HepG2 (cell line): ENCODE measurements around the gene CPXM1. TPM values are rescaled to one million over a fixed set of nuclear protein-coding genes. Genes with fewer than 3 reads are reported as not detected.
A peak's percentile ranks its signal among the peaks of the same experiment; 100 is the strongest.

ENCODE experiments used
- ATF4 ChIP-seq, 2 experiments: fragments of 450-650 bp in 1 of 2; sonication (generic) in 1 of 2; formaldehyde crosslinking; IDR thresholded peaks; 2 replicates each; pipeline versions ENCODE4 v1.5.0 to v1.8.0; 2020 to 2022; ENCODE audit warnings: mild to moderate bottlenecking in 1 of 2, missing genetic modification reagents in 1 of 2
- HNRNPL ChIP-seq: fragments of 200-400 bp; formaldehyde crosslinking; IDR thresholded peaks from 2 replicates; pipeline ENCODE4 v1.6.1; 2017; ENCODE audit warnings: mild to moderate bottlenecking, low read depth, low read length
- IRF9 ChIP-seq: sonication (generic); formaldehyde crosslinking; IDR thresholded peaks from 2 replicates; pipeline ENCODE4 v1.8.0; 2022; ENCODE audit warnings: missing genetic modification reagents, mild to moderate bottlenecking, borderline replicate concordance
- MIER3 ChIP-seq: IDR thresholded peaks from 2 replicates; pipeline ENCODE4 v1.6.1; 2016; ENCODE audit warnings: missing compliant biosample characterization, borderline replicate concordance
- MYPOP ChIP-seq: sonication (generic); formaldehyde crosslinking; IDR thresholded peaks from 2 replicates; pipeline ENCODE4 v1.8.1; 2023; ENCODE audit warnings: mild to moderate bottlenecking, moderate library complexity, missing genetic modification reagents
- NR2F6 ChIP-seq, 2 experiments: IDR thresholded peaks; 2 replicates each; pipeline ENCODE4 v1.6.1; 2016; ENCODE audit warnings: antibody characterized with exemption in 1 of 2, mild to moderate bottlenecking in 1 of 2
- NR3C1 ChIP-seq: sonication (generic); formaldehyde crosslinking; IDR thresholded peaks from 2 replicates; pipeline ENCODE4 v1.4.0; 2020; ENCODE audit warnings: missing genetic modification reagents
- RAD21 ChIP-seq: fragments of 450-650 bp; formaldehyde crosslinking; IDR thresholded peaks from 2 replicates; pipeline ENCODE4 v1.5.0; 2020; ENCODE audit warnings: mild to moderate bottlenecking
- RNF2 ChIP-seq: fragments of 450-650 bp; conservative IDR thresholded peaks from 2 replicates; pipeline ENCODE4 v1.6.1; 2016; ENCODE audit warnings: low read depth
- SNRNP70 ChIP-seq: fragments of 200-400 bp; formaldehyde crosslinking; IDR thresholded peaks from 2 replicates; pipeline ENCODE4 v1.6.1; 2017; ENCODE audit warnings: mild to moderate bottlenecking, low read depth, low read length, moderate library complexity
- SP2 ChIP-seq: sonication (generic); formaldehyde crosslinking; IDR thresholded peaks from 2 replicates; pipeline ENCODE4 v1.5.1; 2020; ENCODE audit warnings: mild to moderate bottlenecking, missing genetic modification reagents
- THYN1 ChIP-seq: sonication (generic); formaldehyde crosslinking; IDR thresholded peaks from 2 replicates; pipeline ENCODE4 v1.8.1; 2023; ENCODE audit warnings: low read depth, mild to moderate bottlenecking, moderate library complexity, missing genetic modification reagents, borderline replicate concordance
- TP53 ChIP-seq: sonication (generic); formaldehyde crosslinking; conservative IDR thresholded peaks from 2 replicates; pipeline ENCODE4 v1.4.0; 2020; ENCODE audit warnings: missing genetic modification reagents
- TSC22D2 ChIP-seq: sonication (generic); formaldehyde crosslinking; IDR thresholded peaks from 2 replicates; pipeline ENCODE4 v1.5.1; 2020; ENCODE audit warnings: missing genetic modification reagents, mild to moderate bottlenecking, borderline replicate concordance
- ZBTB4 ChIP-seq: sonication (generic); formaldehyde crosslinking; IDR thresholded peaks from 2 replicates; pipeline ENCODE4 v1.4.0; 2020; ENCODE audit warnings: missing genetic modification reagents, mild to moderate bottlenecking, borderline replicate concordance
- ZNF33B ChIP-seq: sonication (generic); formaldehyde crosslinking; IDR thresholded peaks from 2 replicates; pipeline ENCODE4 v1.5.1; 2020; ENCODE audit warnings: mild to moderate bottlenecking, missing genetic modification reagents
- ZNF577 ChIP-seq: sonication (generic); formaldehyde crosslinking; IDR thresholded peaks from 2 replicates; pipeline ENCODE4 v1.4.0; 2020; ENCODE audit warnings: mild to moderate bottlenecking, low read depth, missing genetic modification reagents, borderline replicate concordance
- ZNF724P ChIP-seq: sonication (generic); formaldehyde crosslinking; IDR thresholded peaks from 2 replicates; pipeline ENCODE4 v1.8.0; 2022; ENCODE audit warnings: missing genetic modification reagents, borderline replicate concordance
- ZNF770 ChIP-seq: sonication (generic); formaldehyde crosslinking; IDR thresholded peaks from 2 replicates; pipeline ENCODE4 v1.5.0; 2020; ENCODE audit warnings: mild to moderate bottlenecking, missing genetic modification reagents
- ZNF775 ChIP-seq: sonication (generic); formaldehyde crosslinking; IDR thresholded peaks from 2 replicates; pipeline ENCODE4 v1.4.0; 2020; ENCODE audit warnings: missing genetic modification reagents, mild to moderate bottlenecking, moderate library complexity, borderline replicate concordance
- ZNF879 ChIP-seq: sonication (generic); formaldehyde crosslinking; IDR thresholded peaks from 2 replicates; pipeline ENCODE4 v1.8.1; 2023; ENCODE audit warnings: missing genetic modification reagents
- polyA plus RNA-seq, 8 experiments: library from polyadenylated mRNA; depleted of rRNA in 3 of 8; stranded (reverse) in 7 of 8; unstranded in 1 of 8; fragments of >200 nt; fragmentation: Illumina TruSeq in 4 of 8; extraction: Trizol in 4 of 8; gene quantifications; 2 replicates each; pipeline versions ENCODE4 v1.2.1 to v1.2.3, GENCODE V29; 2011 to 2016; ENCODE audit warnings: low read depth in 4 of 8, missing spikeins in 1 of 8, mixed read lengths in 1 of 8; ENCODE audit not compliant: insufficient read depth in 1 of 8
- total RNA-seq, 5 experiments: library from RNA; depleted of rRNA; stranded (reverse); fragments of >200 nt; fragmentation: Illumina TruSeq; extraction: Trizol; gene quantifications; 2 replicates each; pipeline ENCODE4 v1.2.3, GENCODE V29; 2016; ENCODE audit warnings: low read depth in 1 of 5

Gene CPXM1
- total and polyA plus RNA-seq, 2 of the 13 experiments (the other 11 are each of a cell fraction or from before 2014, with no cell fraction given) = 0.07 TPM; not detected in 1

- TF ChIP-seq IRF9 (CRISPR knock-in tag) = no peak
- TF ChIP-seq ZNF724P (CRISPR knock-in tag) = 0 out of 2 replicates have a peak, but pooled peaks have one; percentile 36
- TF ChIP-seq MIER3 (CRISPR knock-in tag) = no peak
- 0 out of 2 replicates have a peak, but pooled peaks have one; percentile 38 for TF ChIP-seq TP53
- no peak for TF ChIP-seq NR2F6 (IDR thresholded peaks at IDR 0.05)
- peak; percentile 5; the same call in 1 of the 2 replicates for TF ChIP-seq NR2F6 (CRISPR knock-in tag; IDR thresholded peaks at IDR 0.05)
- TF ChIP-seq ZNF770 (CRISPR knock-in tag) = no peak
- TF ChIP-seq SNRNP70 = no peak
- TF ChIP-seq NR3C1 (CRISPR knock-in tag) = no peak
- no peak; a peak in 1 of 4 replicates for TF ChIP-seq ATF4 (CRISPR knock-in tag; IDR thresholded peaks at IDR 0.05)
- no peak for TF ChIP-seq RNF2
- no peak for TF ChIP-seq ZNF577 (CRISPR knock-in tag)
- TF ChIP-seq ZNF775 = 0 out of 2 replicates have a peak, but pooled peaks have one; percentile 63
- TF ChIP-seq MYPOP = no peak
- no peak for TF ChIP-seq ZNF33B (CRISPR knock-in tag)
- TF ChIP-seq THYN1 (CRISPR knock-in tag) = no peak
- TF ChIP-seq ZNF879 (CRISPR knock-in tag) = peak; percentile 37; the same call in 1 of the 2 replicates
- no peak for TF ChIP-seq RAD21
- TF ChIP-seq TSC22D2 (CRISPR knock-in tag) = no peak
- no peak for TF ChIP-seq ZBTB4 (CRISPR knock-in tag)
- TF ChIP-seq SP2 = no peak
- no peak for TF ChIP-seq HNRNPL
Measured at GRCh38 chr20:2840967-2841531, 40.6 kb upstream of the CPXM1 start (continued).
